GM19035 (cell line): ENCODE data around the gene DNAH17.

Source experiments
- ATAC-seq: cut with Tn5 transposase; IDR thresholded peaks from one replicate; pipeline ENCODE4 v1.9.1; 2021; ENCODE audit not compliant: unreplicated experiment

The DNAH17 gene

GRCh38 chr17:78378225-78379130 lies 198.7 kb downstream of the DNAH17 start, which contains the start of gene PGS1:
TSS of gene PGS1 (plus strand) at chr17:78378649. CDS start at chr17:78378666, 17 bp downstream.
- peak; percentile 62 for ATAC-seq

- ATAC-seq, result no peak
These were observed 199.4 kb downstream of the DNAH17 start for GRCh38 chr17:78377858-78378224.

- no peak for ATAC-seq
These were observed 201.0 kb downstream of the DNAH17 start for GRCh38 chr17:78376161-78376560.

- no peak for ATAC-seq
These were observed 201.6 kb downstream of the DNAH17 start for GRCh38 chr17:78375401-78376151.

GRCh38 chr17:78374631-78375274 lies 202.4 kb downstream of the DNAH17 start:
- ATAC-seq, result no peak

- no peak for ATAC-seq
These were observed 203.0 kb downstream of the DNAH17 start for GRCh38 chr17:78374189-78374588.
